Measurements from ENCODE around the gene NCF2. TPM values are rescaled to one million over a fixed set of nuclear protein-coding genes. Genes with fewer than 3 reads are reported as not detected.

Gene NCF2
- total RNA-seq, 1 experiment from 2014 or later = 0.10 TPM

- no peak for TF ChIP-seq POLR2AphosphoS5 (IDR thresholded peaks at IDR 0.05; ENCODE audit: low read depth, low read length)
- TF ChIP-seq, protein P1, sequence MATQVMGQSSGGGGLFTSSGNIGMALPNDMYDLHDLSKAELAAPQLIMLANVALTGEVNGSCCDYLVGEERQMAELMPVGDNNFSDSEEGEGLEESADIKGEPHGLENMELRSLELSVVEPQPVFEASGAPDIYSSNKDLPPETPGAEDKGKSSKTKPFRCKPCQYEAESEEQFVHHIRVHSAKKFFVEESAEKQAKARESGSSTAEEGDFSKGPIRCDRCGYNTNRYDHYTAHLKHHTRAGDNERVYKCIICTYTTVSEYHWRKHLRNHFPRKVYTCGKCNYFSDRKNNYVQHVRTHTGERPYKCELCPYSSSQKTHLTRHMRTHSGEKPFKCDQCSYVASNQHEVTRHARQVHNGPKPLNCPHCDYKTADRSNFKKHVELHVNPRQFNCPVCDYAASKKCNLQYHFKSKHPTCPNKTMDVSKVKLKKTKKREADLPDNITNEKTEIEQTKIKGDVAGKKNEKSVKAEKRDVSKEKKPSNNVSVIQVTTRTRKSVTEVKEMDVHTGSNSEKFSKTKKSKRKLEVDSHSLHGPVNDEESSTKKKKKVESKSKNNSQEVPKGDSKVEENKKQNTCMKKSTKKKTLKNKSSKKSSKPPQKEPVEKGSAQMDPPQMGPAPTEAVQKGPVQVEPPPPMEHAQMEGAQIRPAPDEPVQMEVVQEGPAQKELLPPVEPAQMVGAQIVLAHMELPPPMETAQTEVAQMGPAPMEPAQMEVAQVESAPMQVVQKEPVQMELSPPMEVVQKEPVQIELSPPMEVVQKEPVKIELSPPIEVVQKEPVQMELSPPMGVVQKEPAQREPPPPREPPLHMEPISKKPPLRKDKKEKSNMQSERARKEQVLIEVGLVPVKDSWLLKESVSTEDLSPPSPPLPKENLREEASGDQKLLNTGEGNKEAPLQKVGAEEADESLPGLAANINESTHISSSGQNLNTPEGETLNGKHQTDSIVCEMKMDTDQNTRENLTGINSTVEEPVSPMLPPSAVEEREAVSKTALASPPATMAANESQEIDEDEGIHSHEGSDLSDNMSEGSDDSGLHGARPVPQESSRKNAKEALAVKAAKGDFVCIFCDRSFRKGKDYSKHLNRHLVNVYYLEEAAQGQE (IDR thresholded peaks at IDR 0.05; ENCODE audit: insufficient read depth in 1 of 2, low read depth in 2 of 2, low read length in 1 of 2) = no peak
- TF ChIP-seq, protein P2, sequence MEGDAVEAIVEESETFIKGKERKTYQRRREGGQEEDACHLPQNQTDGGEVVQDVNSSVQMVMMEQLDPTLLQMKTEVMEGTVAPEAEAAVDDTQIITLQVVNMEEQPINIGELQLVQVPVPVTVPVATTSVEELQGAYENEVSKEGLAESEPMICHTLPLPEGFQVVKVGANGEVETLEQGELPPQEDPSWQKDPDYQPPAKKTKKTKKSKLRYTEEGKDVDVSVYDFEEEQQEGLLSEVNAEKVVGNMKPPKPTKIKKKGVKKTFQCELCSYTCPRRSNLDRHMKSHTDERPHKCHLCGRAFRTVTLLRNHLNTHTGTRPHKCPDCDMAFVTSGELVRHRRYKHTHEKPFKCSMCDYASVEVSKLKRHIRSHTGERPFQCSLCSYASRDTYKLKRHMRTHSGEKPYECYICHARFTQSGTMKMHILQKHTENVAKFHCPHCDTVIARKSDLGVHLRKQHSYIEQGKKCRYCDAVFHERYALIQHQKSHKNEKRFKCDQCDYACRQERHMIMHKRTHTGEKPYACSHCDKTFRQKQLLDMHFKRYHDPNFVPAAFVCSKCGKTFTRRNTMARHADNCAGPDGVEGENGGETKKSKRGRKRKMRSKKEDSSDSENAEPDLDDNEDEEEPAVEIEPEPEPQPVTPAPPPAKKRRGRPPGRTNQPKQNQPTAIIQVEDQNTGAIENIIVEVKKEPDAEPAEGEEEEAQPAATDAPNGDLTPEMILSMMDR (IDR thresholded peaks at IDR 0.05) = no peak
- no peak overlapping the region for H3K27ac ChIP-seq (ENCODE audit: low read length)
- no peaks in the 10 kb centered on the region for H3K27me3 ChIP-seq (ENCODE audit: control insufficient read depth, insufficient read depth, low read length)
- H3K4me3 ChIP-seq (ENCODE audit: low read depth in 2 of 2, low read length in 2 of 2) = no peak overlapping the region
- H3K36me3 ChIP-seq (ENCODE audit: control insufficient read depth, insufficient read depth, low read length) = no peaks in the 10 kb centered on the region
- POLR2A ChIA-PET = no interaction called here
- no peaks in the 10 kb centered on the region for H3K9me3 ChIP-seq (ENCODE audit: control insufficient read depth, insufficient read depth, low read depth, low read length)
- no peaks in the 10 kb centered on the region for H3K4me1 ChIP-seq (ENCODE audit: control insufficient read depth, insufficient read depth, low read length)
- CTCF ChIA-PET = no interaction called here
- intact Hi-C loops (cut with micrococcal nuclease; ENCODE audit: unreplicated experiment) (no loop called here), in situ Hi-C loops (cut with HindIII; ENCODE audit: low pct_unique_long_range_greater_than_20kb, low sequenced_read_pairs) (no loop called here)
- no TSS peak for BruUV-seq (replicated peaks)
- no peak for ATAC-seq
- DNase-seq (ENCODE audit: low read depth, low spot score) = no peak
Observed at GRCh38 chr1:183604815-183605214, 14.6 kb upstream of the NCF2 start.

DNA sequence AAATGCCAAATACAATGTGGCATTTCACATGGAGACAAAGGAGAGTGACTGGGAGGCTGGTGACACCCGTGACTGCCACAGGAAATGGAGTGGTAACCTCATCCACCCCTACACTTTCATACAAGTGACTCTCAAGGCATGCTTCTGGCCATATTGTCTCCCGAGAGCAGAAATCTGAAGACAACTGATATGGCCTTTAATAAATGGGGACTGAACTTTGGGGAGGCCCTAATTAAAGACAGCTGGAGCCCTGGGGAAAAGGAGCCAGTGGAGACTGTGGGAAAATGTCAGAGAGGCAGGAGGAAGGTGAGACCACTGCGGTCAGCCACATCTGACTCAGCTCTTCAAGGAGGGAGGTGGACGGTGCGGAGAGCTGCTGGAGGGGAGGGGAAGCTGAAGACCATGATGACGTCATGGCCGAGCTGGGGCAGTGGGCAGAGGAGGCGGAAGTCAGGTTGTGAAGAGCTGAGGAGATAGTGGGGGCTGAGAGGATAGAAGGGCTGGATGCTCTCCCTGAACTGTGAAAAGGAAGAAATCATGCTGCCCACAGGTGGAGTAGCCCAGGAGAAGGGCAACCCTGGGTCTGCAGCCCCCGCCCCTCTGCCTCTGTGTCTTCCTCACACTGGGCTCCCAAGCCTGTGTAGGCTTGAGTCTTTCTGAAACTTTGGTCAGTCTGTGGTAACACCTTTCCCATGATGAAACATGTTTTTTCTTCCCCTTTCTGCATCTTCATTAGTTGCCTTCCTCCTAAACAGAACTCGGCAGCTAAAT lies 14.0 kb upstream of the NCF2 start:
- H3K4me1 ChIP-seq (ENCODE audit: control insufficient read depth, insufficient read depth, low read length) = no peaks in the 10 kb centered on the region
- POLR2A ChIA-PET = no interaction called here
- ATAC-seq (no peak), DNase-seq (ENCODE audit: low read depth, low spot score) (no peak)
- no peaks in the 10 kb centered on the region for H3K27me3 ChIP-seq (ENCODE audit: control insufficient read depth, insufficient read depth, low read length)
- no peaks in the 10 kb centered on the region for H3K9me3 ChIP-seq (ENCODE audit: control insufficient read depth, insufficient read depth, low read depth, low read length)
- intact Hi-C loops (cut with micrococcal nuclease; ENCODE audit: unreplicated experiment) = no loop called here
- H3K27ac ChIP-seq (ENCODE audit: low read length) = no peak overlapping the region
- BruUV-seq (replicated peaks) = no TSS peak
- CTCF ChIA-PET = no interaction called here
- H3K4me3 ChIP-seq (ENCODE audit: low read depth in 2 of 2, low read length in 2 of 2) = no peak overlapping the region
- in situ Hi-C loops (cut with HindIII; ENCODE audit: low pct_unique_long_range_greater_than_20kb, low sequenced_read_pairs) = no loop called here
- TF ChIP-seq, protein P1 (IDR thresholded peaks at IDR 0.05; ENCODE audit: insufficient read depth in 1 of 2, low read depth in 2 of 2, low read length in 1 of 2) = no peak
- TF ChIP-seq, protein P2 (IDR thresholded peaks at IDR 0.05) = no peak
- no peak for TF ChIP-seq TCF7L2 (IDR thresholded peaks at IDR 0.05; ENCODE audit: low read depth, low read length)
- no peak for TF ChIP-seq POLR2AphosphoS5 (IDR thresholded peaks at IDR 0.05; ENCODE audit: low read depth, low read length)
- no peak for TF ChIP-seq SIN3A (IDR thresholded peaks at IDR 0.05; ENCODE audit: borderline replicate concordance, insufficient read depth, low read depth, low read length)
- H3K36me3 ChIP-seq (ENCODE audit: control insufficient read depth, insufficient read depth, low read length) = no peaks in the 10 kb centered on the region

All from Panc1 (cell line).